ENCODE results near the gene TPRA1.
"Not testable (repeated sequence)": the region's sequence is repeated elsewhere in the genome, so short reads cannot be mapped to it uniquely, and the experiment has no call there.

TPRA1 gene

GRCh38 chr3:127606981-127607595, 16.6 kb upstream of the TPRA1 start:
- Histone ChIP-seq H3K4me1 (ENCODE audit: control insufficient read depth in 1 of 2, insufficient read depth in 2 of 2, low read length in 2 of 2) (no peaks in the 10 kb centered on the region), H3K4me3 (ENCODE audit: low read depth in 1 of 2, low read length in 2 of 2) (no peak overlapping the region), H3K9me3 (ENCODE audit: control insufficient read depth in 1 of 2, low read length in 2 of 2) (no peaks in the 10 kb centered on the region), H3K27ac (ENCODE audit: low read depth, low read length) (no peak overlapping the region), H3K9ac (ENCODE audit: low read depth in 1 of 2, low read length in 2 of 2) (no peak overlapping the region), H3K27me3 (ENCODE audit: control insufficient read depth in 1 of 2, insufficient read depth in 2 of 2, low read length in 2 of 2) (no peaks in the 10 kb centered on the region), H3K36me3 (ENCODE audit: control insufficient read depth in 1 of 2, insufficient read depth in 2 of 2, low read length in 2 of 2) (peaks cover 11 to 59% of the 10 kb centered on the region in 2 donors)

GRCh38 chr3:127606086-127606805, 15.7 kb upstream of the TPRA1 start:
- Histone ChIP-seq H3K27me3 (ENCODE audit: control insufficient read depth in 1 of 2, insufficient read depth in 2 of 2, low read length in 2 of 2) (no peaks in the 10 kb centered on the region), H3K4me1 (ENCODE audit: control insufficient read depth in 1 of 2, insufficient read depth in 2 of 2, low read length in 2 of 2) (no peaks in the 10 kb centered on the region), H3K9me3 (ENCODE audit: control insufficient read depth in 1 of 2, low read length in 2 of 2) (no peaks in the 10 kb centered on the region), H3K36me3 (ENCODE audit: control insufficient read depth in 1 of 2, insufficient read depth in 2 of 2, low read length in 2 of 2) (peaks cover 11 to 59% of the 10 kb centered on the region in 2 donors), H3K9ac (ENCODE audit: low read depth in 1 of 2, low read length in 2 of 2) (no peak overlapping the region), H3K27ac (ENCODE audit: low read depth, low read length) (no peak overlapping the region), H3K4me3 (ENCODE audit: low read depth in 1 of 2, low read length in 2 of 2) (no peak overlapping the region)

GRCh38 chr3:127605547-127605946, 15.0 kb upstream of the TPRA1 start:
- not testable (repeated sequence) for H3K9ac ChIP-seq (ENCODE audit: low read depth in 1 of 2, low read length in 2 of 2); H3K4me1 ChIP-seq (ENCODE audit: control insufficient read depth in 1 of 2, insufficient read depth in 2 of 2, low read length in 2 of 2); H3K9me3 ChIP-seq (ENCODE audit: control insufficient read depth in 1 of 2, low read length in 2 of 2); H3K27ac ChIP-seq (ENCODE audit: low read depth, low read length); H3K27me3 ChIP-seq (ENCODE audit: control insufficient read depth in 1 of 2, insufficient read depth in 2 of 2, low read length in 2 of 2); H3K4me3 ChIP-seq (ENCODE audit: low read depth in 1 of 2, low read length in 2 of 2)
- peaks cover 8 to 59% of the 10 kb centered on the region in 2 donors for H3K36me3 ChIP-seq (ENCODE audit: control insufficient read depth in 1 of 2, insufficient read depth in 2 of 2, low read length in 2 of 2)

- Histone ChIP-seq H3K27me3 (ENCODE audit: control insufficient read depth in 1 of 2, insufficient read depth in 2 of 2, low read length in 2 of 2) (no peaks in the 10 kb centered on the region), H3K4me3 (ENCODE audit: low read depth in 1 of 2, low read length in 2 of 2) (no peak overlapping the region), H3K36me3 (ENCODE audit: control insufficient read depth in 1 of 2, insufficient read depth in 2 of 2, low read length in 2 of 2) (peaks cover 8 to 52% of the 10 kb centered on the region in 2 donors), H3K27ac (ENCODE audit: low read depth, low read length) (no peak overlapping the region), H3K9ac (ENCODE audit: low read depth in 1 of 2, low read length in 2 of 2) (no peak overlapping the region), H3K9me3 (ENCODE audit: control insufficient read depth in 1 of 2, low read length in 2 of 2) (no peaks in the 10 kb centered on the region), H3K4me1 (ENCODE audit: control insufficient read depth in 1 of 2, insufficient read depth in 2 of 2, low read length in 2 of 2) (peaks cover 0 to 3% of the 10 kb centered on the region in 2 donors)
These were observed 14.1 kb upstream of the TPRA1 start for GRCh38 chr3:127604546-127605165.

DNA sequence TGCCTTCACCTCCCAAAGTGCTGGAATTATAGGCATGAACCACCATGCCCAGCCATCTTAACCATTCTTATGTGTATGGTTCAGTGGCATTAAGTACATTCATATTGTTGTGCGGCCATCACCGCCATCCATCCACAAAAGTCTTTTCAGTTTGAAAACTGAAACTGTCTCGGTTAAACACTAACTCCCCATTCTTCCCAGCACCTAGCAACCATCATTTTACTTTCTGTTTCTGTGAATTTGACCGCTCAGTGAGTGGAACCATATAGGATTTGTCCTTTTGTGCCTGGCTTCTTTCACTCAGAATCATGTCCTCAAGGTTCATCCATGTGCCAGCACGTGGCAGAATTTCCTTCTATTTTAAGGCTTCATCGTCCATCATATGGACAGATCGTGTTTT, 13.5 kb upstream of the TPRA1 start:
- Histone ChIP-seq H3K9me3 (ENCODE audit: control insufficient read depth in 1 of 2, low read length in 2 of 2) (no peaks in the 10 kb centered on the region), H3K4me1 (ENCODE audit: control insufficient read depth in 1 of 2, insufficient read depth in 2 of 2, low read length in 2 of 2) (peaks cover 5 to 9% of the 10 kb centered on the region in 2 donors), H3K4me3 (ENCODE audit: low read depth in 1 of 2, low read length in 2 of 2) (no peak overlapping the region), H3K9ac (ENCODE audit: low read depth in 1 of 2, low read length in 2 of 2) (no peak overlapping the region), H3K27me3 (ENCODE audit: control insufficient read depth in 1 of 2, insufficient read depth in 2 of 2, low read length in 2 of 2) (no peaks in the 10 kb centered on the region), H3K27ac (ENCODE audit: low read depth, low read length) (no peak overlapping the region), H3K36me3 (ENCODE audit: control insufficient read depth in 1 of 2, insufficient read depth in 2 of 2, low read length in 2 of 2) (peaks cover 8 to 47% of the 10 kb centered on the region in 2 donors)

DNA sequence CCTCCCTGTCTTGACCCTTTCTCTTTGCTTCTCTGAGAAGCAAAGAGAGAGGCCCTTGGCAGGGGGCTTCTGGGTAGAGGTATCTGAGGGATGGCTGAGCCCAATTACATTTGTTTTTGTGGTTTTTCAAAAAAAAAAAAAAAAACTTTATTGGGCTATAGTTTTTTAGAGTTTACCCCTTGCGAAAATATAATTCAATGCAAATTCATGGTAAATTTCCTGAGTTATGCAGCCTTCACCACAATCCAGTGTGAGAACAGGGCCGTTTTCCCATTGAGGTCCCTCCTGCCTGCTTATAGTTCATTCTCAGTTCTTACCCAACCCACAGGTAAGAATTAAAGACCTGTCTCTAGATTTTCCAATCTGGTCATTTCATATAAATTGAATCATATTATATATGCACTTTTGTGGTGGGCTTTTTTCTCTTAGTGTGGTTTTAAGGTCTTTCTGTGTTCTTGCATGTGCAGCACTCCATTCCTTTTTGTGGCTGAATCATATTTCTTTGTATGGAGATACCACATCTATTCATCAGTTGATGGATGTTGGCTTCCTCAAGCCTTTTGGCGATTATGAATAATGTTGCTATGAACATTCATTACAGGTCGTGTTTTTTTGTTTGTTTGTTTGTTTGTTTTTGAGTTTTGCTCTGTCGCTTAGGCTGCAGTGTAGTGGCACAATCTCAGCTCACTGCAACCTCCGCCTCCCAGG, 10.4 kb upstream of the TPRA1 start:
- H3K9ac ChIP-seq (ENCODE audit: low read depth in 1 of 2, low read length in 2 of 2), result no peak overlapping the region
- peaks cover 11 to 15% of the 10 kb centered on the region in 2 donors for H3K4me1 ChIP-seq (ENCODE audit: control insufficient read depth in 1 of 2, insufficient read depth in 2 of 2, low read length in 2 of 2)
- no peaks in the 10 kb centered on the region for H3K27me3 ChIP-seq (ENCODE audit: control insufficient read depth in 1 of 2, insufficient read depth in 2 of 2, low read length in 2 of 2)
- H3K27ac ChIP-seq (ENCODE audit: low read depth, low read length), result no peak overlapping the region
- no peak overlapping the region for H3K4me3 ChIP-seq (ENCODE audit: low read depth in 1 of 2, low read length in 2 of 2)
- no peaks in the 10 kb centered on the region for H3K9me3 ChIP-seq (ENCODE audit: control insufficient read depth in 1 of 2, low read length in 2 of 2)
- H3K36me3 ChIP-seq (ENCODE audit: control insufficient read depth in 1 of 2, insufficient read depth in 2 of 2, low read length in 2 of 2), result peaks cover 0 to 19% of the 10 kb centered on the region in 2 donors

- Histone ChIP-seq H3K4me3 (ENCODE audit: low read depth in 1 of 2, low read length in 2 of 2) (peak overlapping the region; percentile 57 to 70), H3K27me3 (ENCODE audit: control insufficient read depth in 1 of 2, insufficient read depth in 2 of 2, low read length in 2 of 2) (no peaks in the 10 kb centered on the region), H3K36me3 (ENCODE audit: control insufficient read depth in 1 of 2, insufficient read depth in 2 of 2, low read length in 2 of 2) (peaks cover 0 to 6% of the 10 kb centered on the region in 2 donors), H3K9ac (ENCODE audit: low read depth in 1 of 2, low read length in 2 of 2) (peak overlapping the region; percentile 41 to 58), H3K27ac (ENCODE audit: low read depth, low read length) (no peak overlapping the region), H3K4me1 (ENCODE audit: control insufficient read depth in 1 of 2, insufficient read depth in 2 of 2, low read length in 2 of 2) (peaks cover 11 to 15% of the 10 kb centered on the region in 2 donors), H3K9me3 (ENCODE audit: control insufficient read depth in 1 of 2, low read length in 2 of 2) (no peaks in the 10 kb centered on the region)
These were observed 8.5 kb upstream of the TPRA1 start for GRCh38 chr3:127598841-127599570.

DNA sequence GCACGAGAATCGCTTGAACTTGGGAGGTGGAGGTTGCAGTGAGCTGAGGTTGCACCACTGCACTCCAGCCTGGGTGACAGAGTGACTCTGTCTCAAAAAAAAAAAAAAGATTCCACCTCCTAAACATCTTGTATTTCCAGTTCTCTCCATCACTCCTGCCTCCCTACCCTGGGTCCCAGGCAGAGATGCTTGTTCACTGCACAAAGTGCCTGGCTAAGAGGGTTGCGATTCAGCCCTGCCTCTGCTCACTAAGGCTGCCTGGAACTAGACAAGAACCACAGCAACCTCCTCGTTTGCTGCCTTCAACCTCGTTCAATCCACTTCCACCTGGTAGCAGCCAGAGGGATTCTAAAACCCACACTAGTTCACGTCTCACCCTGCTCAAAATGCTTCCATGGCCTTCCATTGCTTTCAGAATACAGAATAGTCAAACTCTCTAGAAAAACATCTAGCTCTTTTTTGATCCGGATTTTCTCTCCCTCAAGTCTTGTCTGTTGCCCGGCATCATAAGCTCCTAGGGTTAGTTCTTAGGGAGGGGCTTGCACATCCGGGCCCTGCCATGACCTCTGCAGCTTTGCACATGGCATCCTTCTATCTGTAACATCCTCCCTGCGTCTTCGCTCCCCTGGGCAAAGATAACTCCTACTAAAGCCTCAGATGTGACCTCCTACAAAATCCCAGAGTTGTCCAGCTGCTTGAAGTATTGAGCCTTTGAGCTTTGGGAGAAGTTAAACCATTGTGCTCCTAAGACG, 6.7 kb upstream of the TPRA1 start:
- Histone ChIP-seq H3K4me3 (ENCODE audit: low read depth in 1 of 2, low read length in 2 of 2) (no peak overlapping the region), H3K9me3 (ENCODE audit: control insufficient read depth in 1 of 2, low read length in 2 of 2) (no peaks in the 10 kb centered on the region), H3K4me1 (ENCODE audit: control insufficient read depth in 1 of 2, insufficient read depth in 2 of 2, low read length in 2 of 2) (peaks cover 11 to 15% of the 10 kb centered on the region in 2 donors), H3K9ac (ENCODE audit: low read depth in 1 of 2, low read length in 2 of 2) (peak overlapping the region in 1 of 2 donors; percentile 41), H3K36me3 (ENCODE audit: control insufficient read depth in 1 of 2, insufficient read depth in 2 of 2, low read length in 2 of 2) (no peaks in the 10 kb centered on the region), H3K27ac (ENCODE audit: low read depth, low read length) (no peak overlapping the region), H3K27me3 (ENCODE audit: control insufficient read depth in 1 of 2, insufficient read depth in 2 of 2, low read length in 2 of 2) (no peaks in the 10 kb centered on the region)

DNA sequence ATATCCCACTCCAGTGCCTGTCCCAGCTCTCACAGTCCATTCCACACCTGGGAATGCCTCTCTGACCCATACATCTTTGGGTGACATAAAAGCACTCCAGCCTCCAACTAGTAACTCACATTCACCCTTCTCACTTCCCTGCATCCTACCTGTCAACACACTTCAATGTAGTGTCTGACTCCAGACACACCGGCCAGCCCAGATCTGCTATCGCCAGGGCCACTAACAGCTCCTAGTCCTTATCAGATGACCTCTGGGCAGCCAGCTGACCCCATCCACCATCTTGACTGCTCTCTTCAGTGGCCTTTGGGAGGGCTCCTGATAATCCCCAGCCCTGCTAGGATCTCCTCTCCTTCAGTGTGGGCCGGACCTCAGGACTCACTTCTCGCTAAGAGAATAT, 4.8 kb upstream of the TPRA1 start:
- H3K4me1 ChIP-seq (ENCODE audit: control insufficient read depth in 1 of 2, insufficient read depth in 2 of 2, low read length in 2 of 2), result peaks cover 19 to 21% of the 10 kb centered on the region in 2 donors
- no peak overlapping the region for H3K4me3 ChIP-seq (ENCODE audit: low read depth in 1 of 2, low read length in 2 of 2)
- H3K9ac ChIP-seq (ENCODE audit: low read depth in 1 of 2, low read length in 2 of 2), result no peak overlapping the region
- no peak overlapping the region for H3K27ac ChIP-seq (ENCODE audit: low read depth, low read length)
- H3K27me3 ChIP-seq (ENCODE audit: control insufficient read depth in 1 of 2, insufficient read depth in 2 of 2, low read length in 2 of 2), result no peaks in the 10 kb centered on the region
- no peaks in the 10 kb centered on the region for H3K36me3 ChIP-seq (ENCODE audit: control insufficient read depth in 1 of 2, insufficient read depth in 2 of 2, low read length in 2 of 2)
- no peaks in the 10 kb centered on the region for H3K9me3 ChIP-seq (ENCODE audit: control insufficient read depth in 1 of 2, low read length in 2 of 2)

All from duodenal mucosa (tissue), 2 donors.